K562 (cell line): ENCODE data around the gene PLTP. TPM values are rescaled to one million over a fixed set of nuclear protein-coding genes. Genes with fewer than 3 reads are reported as not detected.

Experiments
- ATAC-seq: fragments of 200-7000 bp; cut with Tn5 transposase; 3 replicates; pipeline ENCODE4 v1.9.1; 2020; ENCODE audit warnings: moderate library complexity
- BruUV-seq: library from RNA; stranded (reverse); fragments of 400-500 nt; replicated peaks from 2 replicates; lab custom pipeline; 2021; lab: Mats Ljungman, UMichigan
- CTCF ChIA-PET: fragments of 300-600 bp; formaldehyde crosslinking; extraction: SDS; loops from one replicate; lab custom pipeline; 2021; ENCODE audit warnings: low intra/inter-chr PET ratio; lab: Yijun Ruan, JAX
- POLR2A ChIA-PET: fragments of 300-600, 350-650 bp; sonication (Branson Sonifier 250); formaldehyde crosslinking; extraction: SDS; loops from one replicate; lab custom pipeline; 2021; ENCODE audit warnings: antibody characterized with exemption, inconsistent platforms; lab: Yijun Ruan, JAX
- DNase-seq, 4 experiments: peaks; one replicate each; pipeline versions ENCODE4 v3.0.0 to v3.0.0-alpha.2; 2011 to 2018; ENCODE audit warnings: low spot score in 3 of 4, mixed read lengths in 3 of 4; ENCODE audit errors: extremely low read depth in 1 of 4
- FAIRE-seq: peaks from 2 replicates; lab custom pipeline; 2011; peaks lifted over from hg19 to GRCh38; lab: Jason Lieb, UNC
- H2AFZ ChIP-seq: 2 replicates; pipeline ENCODE4 v1.6.0; 2011; ENCODE audit warnings: low read depth, low read length, control low read depth, inconsistent platforms
- H3K27ac ChIP-seq: fragments of 200-600 bp; 3 replicates; pipeline ENCODE4 v1.8.0; 2011; ENCODE audit warnings: low read depth, mild to moderate bottlenecking, control low read depth, inconsistent platforms, low read length, moderate library complexity, mixed read lengths; ENCODE audit errors: extremely low read depth
- H3K27me3 ChIP-seq, 2 experiments: fragments of 300-600 bp in 1 of 2; 2 replicates in 1 of 2; 3 replicates in 1 of 2; pipeline versions ENCODE4 v1.6.0 to v1.8.0; 2011; ENCODE audit warnings: inconsistent platforms in 2 of 2, low read length in 2 of 2, mild to moderate bottlenecking in 1 of 2, mixed read lengths in 1 of 2, moderate library complexity in 1 of 2; ENCODE audit not compliant: control insufficient read depth in 2 of 2, insufficient read depth in 2 of 2
- H3K36me3 ChIP-seq: fragments of 300-600 bp; 3 replicates; pipeline ENCODE4 v1.8.0; 2011; ENCODE audit warnings: mild to moderate bottlenecking, low read length, inconsistent platforms; ENCODE audit not compliant: control insufficient read depth, insufficient read depth
- H3K4me1 ChIP-seq, 2 experiments: fragments of 200-600 bp in 1 of 2; replicated peaks in 1 of 2; 2 replicates in 1 of 2; 3 replicates in 1 of 2; pipeline versions ENCODE4 v1.5.1 to v1.8.0; 2011; ENCODE audit warnings: inconsistent platforms in 2 of 2, low read length in 2 of 2, mild to moderate bottlenecking in 1 of 2, mixed read lengths in 1 of 2, moderate library complexity in 1 of 2; ENCODE audit not compliant: control insufficient read depth in 2 of 2, insufficient read depth in 2 of 2
- H3K4me2 ChIP-seq: 2 replicates; pipeline ENCODE4 v1.6.1; 2011; ENCODE audit warnings: low read length, control low read depth, inconsistent platforms, mixed read lengths; ENCODE audit not compliant: insufficient read depth
- H3K4me3 ChIP-seq: fragments of 200-600 bp; sonication (generic), shearing (Covaris generic); 2 replicates; pipeline ENCODE4 v1.5.1; 2016; ENCODE audit warnings: control low read depth, inconsistent platforms
- H3K79me2 ChIP-seq: fragments of 200-600 bp; 3 replicates; pipeline ENCODE4 v1.8.0; 2011; ENCODE audit warnings: low read length, inconsistent platforms; ENCODE audit not compliant: control insufficient read depth, insufficient read depth
- H3K9ac ChIP-seq, 2 experiments: 2 replicates each; pipeline versions ENCODE4 v1.6.0 to v1.6.1; 2011; ENCODE audit warnings: low read depth in 2 of 2, low read length in 2 of 2, control low read depth in 1 of 2, inconsistent platforms in 1 of 2, mild to moderate bottlenecking in 1 of 2, mixed read lengths in 1 of 2; ENCODE audit not compliant: insufficient read depth in 1 of 2
- H3K9me1 ChIP-seq: one replicate; pipeline ENCODE4 v1.6.0; 2011; ENCODE audit warnings: inconsistent platforms, mild to moderate bottlenecking, low read length, moderate library complexity; ENCODE audit not compliant: control insufficient read depth, insufficient read depth
- H3K9me3 ChIP-seq: replicated peaks from 2 replicates; pipeline ENCODE4 v1.5.1; 2011; ENCODE audit warnings: low read depth, low read length, inconsistent platforms; ENCODE audit not compliant: control insufficient read depth, insufficient read depth
- H4K20me1 ChIP-seq: replicated peaks from 2 replicates; pipeline ENCODE4 v1.6.1; 2011; ENCODE audit warnings: low read length, inconsistent platforms, mixed read lengths; ENCODE audit not compliant: control insufficient read depth, insufficient read depth
- CHD1 ChIP-seq: fragments of 200-600 bp; sonication (generic); IDR thresholded peaks from one replicate; pipeline ENCODE4 v1.6.1; 2012; ENCODE audit warnings: mild to moderate bottlenecking, moderate library complexity, low read length, inconsistent platforms
- CTBP1 ChIP-seq: fragments of 450-650 bp; IDR thresholded peaks from 2 replicates; pipeline ENCODE4 v1.6.1; 2016; ENCODE audit warnings: borderline replicate concordance
- ETV1 ChIP-seq: fragments of 450-650 bp; conservative IDR thresholded peaks from 2 replicates; pipeline ENCODE4 v1.6.1; 2016; ENCODE audit warnings: missing genetic modification characterization, control low read depth, low read depth, missing compliant biosample characterization
- GTF2E2 ChIP-seq: fragments of 200-800 bp; sonication (Bioruptor generic); IDR thresholded peaks from 2 replicates; pipeline ENCODE4 v1.6.1; 2016; ENCODE audit warnings: missing genetic modification characterization, missing compliant biosample characterization
- HDAC8 ChIP-seq: fragments of 450-650 bp; IDR thresholded peaks from 2 replicates; pipeline ENCODE4 v1.6.1; 2016; ENCODE audit warnings: mild to moderate bottlenecking, missing genetic modification characterization, moderate library complexity, missing compliant biosample characterization
- HMGN3 ChIP-seq: IDR thresholded peaks from 2 replicates; pipeline ENCODE4 v1.6.1; 2011; ENCODE audit warnings: borderline replicate concordance, low read depth, mild to moderate bottlenecking, mixed read lengths, low read length; ENCODE audit not compliant: insufficient read length; ENCODE audit errors: extremely low read depth
- HNRNPH1 ChIP-seq: fragments of 200-400 bp; formaldehyde crosslinking; optimal IDR thresholded peaks from 2 replicates; pipeline ENCODE3; 2017; ENCODE audit warnings: low read depth, mild to moderate bottlenecking, low read length, moderate library complexity
- NCOA4 ChIP-seq: fragments of 450-650 bp; IDR thresholded peaks from 2 replicates; pipeline ENCODE4 v1.6.1; 2018; ENCODE audit warnings: mild to moderate bottlenecking; ENCODE audit not compliant: partially characterized antibody
- RUNX1 ChIP-seq: sonication (generic); IDR thresholded peaks from 2 replicates; pipeline ENCODE4 v1.6.1; 2016; ENCODE audit warnings: antibody characterized with exemption, low read depth
- STAT5A ChIP-seq: IDR thresholded peaks from 2 replicates; pipeline ENCODE4 v1.6.1; 2012; ENCODE audit warnings: low read length, inconsistent platforms, borderline replicate concordance
- ZNF23 ChIP-seq: fragments of 250-450 bp; sonication (Bioruptor Pico); IDR thresholded peaks from 2 replicates; pipeline ENCODE4 v1.4.0; 2020; ENCODE audit warnings: mild to moderate bottlenecking
- WGBS: fragments of 100-300 bp; shearing (Covaris generic); methylation state at CpG from one replicate; pipeline ENCODE4 v1.1.6; 2016; ENCODE audit warnings: low coverage, mixed read lengths; ENCODE audit not compliant: insufficient coverage; ENCODE audit errors: missing lambda C conversion rate; 5-methylcytosine and 5-hydroxymethylcytosine counted together
- in situ Hi-C: fragments of 300-500 bp; cut with MboI; formaldehyde crosslinking; loops from 4 replicates; pipeline ENCODE4 v1.15.0; 2018; ENCODE audit warnings: inconsistent platforms, mixed read lengths
- intact Hi-C: fragments of 100-400 bp; cut with micrococcal nuclease; formaldehyde crosslinking; loops from 2 replicates; pipeline ENCODE4 v1.14.2; 2022
- polyA plus RNA-seq, 8 experiments: library from polyadenylated mRNA; depleted of rRNA in 4 of 8; stranded (reverse) in 5 of 8; unstranded in 3 of 8; fragments of >200 nt; fragmentation: Nextera tagmentation in 2 of 8; fragmentation: Illumina TruSeq in 1 of 8; extraction: Ambion mirVana in 2 of 8; extraction: Trizol in 1 of 8; gene quantifications; 2 replicates each; pipeline versions ENCODE4 v1.2.1 to v1.2.3, GENCODE V29; 2011 to 2014; ENCODE audit warnings: inconsistent platforms in 1 of 8, missing spikeins in 1 of 8
- total RNA-seq, 7 experiments: library from RNA; depleted of rRNA in 6 of 7; stranded (reverse); fragments of >200 nt in 6 of 7; fragmentation: Illumina TruSeq in 2 of 7; extraction: Trizol in 2 of 7; gene quantifications; 2 replicates each; pipeline versions ENCODE4 v1.2.1 to v1.2.3, GENCODE V29; 2011 to 2021; ENCODE audit warnings: low replicate concordance in 1 of 7
- TF ChIP-seq, protein P1 (sequence below): fragments of 250-450 bp; sonication (Bioruptor Pico); IDR thresholded peaks from 2 replicates; pipeline ENCODE4 v1.5.0; 2020; ENCODE audit warnings: mild to moderate bottlenecking
- TF ChIP-seq, protein P2 (sequence below): IDR thresholded peaks from 2 replicates; pipeline ENCODE4 v1.6.1; 2014; ENCODE audit warnings: antibody characterized with exemption

PLTP gene
- total and polyA plus RNA-seq, 9 of the 15 experiments (the other 6 are each of a cell fraction or from before 2014, with no cell fraction given): 2.8 to 29.3 (median 17.6) TPM

DNA sequence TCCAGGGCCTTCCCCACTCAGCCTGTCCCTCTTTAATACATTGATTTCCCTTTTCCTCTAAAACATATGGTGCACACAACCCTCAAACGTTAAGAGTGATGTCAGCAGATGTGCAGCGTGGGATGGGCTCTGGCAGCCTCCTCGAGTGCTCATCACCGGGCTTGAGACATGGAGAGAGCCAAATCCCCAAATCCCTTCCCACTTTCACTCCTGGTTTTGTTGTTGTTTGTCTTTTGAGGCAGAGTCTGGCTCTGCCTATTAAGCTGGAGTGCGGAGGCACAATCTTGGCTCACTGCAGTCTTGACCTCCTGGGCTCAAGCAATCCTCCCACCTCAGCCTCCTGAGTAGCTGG is 5.8 kb upstream of the PLTP start:
- BruUV-seq: no TSS peak

More for the DNA sequence above, 5.8 kb upstream of the PLTP start:
- H3K4me1 ChIP-seq: peaks cover 9 to 16% of the 10 kb centered on the region in 2 experiments; a peak in 4 of 5 replicates
- intact Hi-C loops (no loop called here), in situ Hi-C loops (no loop called here)
- POLR2A ChIA-PET: interaction anchor here (0.7 to 2.2 kb wide), 4 partner anchors 9 to 27 kb away, joined by 3 to 9 read pairs (median 4); partner anchors contain the start of genes CTSA, NEURL2 and PCIF1
- H3K9ac ChIP-seq: no peak overlapping the region
- CTCF ChIA-PET: no interaction called here
- TF ChIP-seq CTBP1: no peak
- TF ChIP-seq HDAC8 (tag): no peak
- no peak for TF ChIP-seq GTF2E2 (tag)
- no peak for TF ChIP-seq NCOA4
- TF ChIP-seq, protein P1, sequence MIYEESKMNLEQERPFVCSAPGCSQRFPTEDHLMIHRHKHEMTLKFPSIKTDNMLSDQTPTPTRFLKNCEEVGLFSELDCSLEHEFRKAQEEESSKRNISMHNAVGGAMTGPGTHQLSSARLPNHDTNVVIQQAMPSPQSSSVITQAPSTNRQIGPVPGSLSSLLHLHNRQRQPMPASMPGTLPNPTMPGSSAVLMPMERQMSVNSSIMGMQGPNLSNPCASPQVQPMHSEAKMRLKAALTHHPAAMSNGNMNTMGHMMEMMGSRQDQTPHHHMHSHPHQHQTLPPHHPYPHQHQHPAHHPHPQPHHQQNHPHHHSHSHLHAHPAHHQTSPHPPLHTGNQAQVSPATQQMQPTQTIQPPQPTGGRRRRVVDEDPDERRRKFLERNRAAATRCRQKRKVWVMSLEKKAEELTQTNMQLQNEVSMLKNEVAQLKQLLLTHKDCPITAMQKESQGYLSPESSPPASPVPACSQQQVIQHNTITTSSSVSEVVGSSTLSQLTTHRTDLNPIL (CRISPR knock-in tag): no peak
- TF ChIP-seq STAT5A: no peak
- TF ChIP-seq ETV1 (tag): no peak
- TF ChIP-seq HNRNPH1: no peak
- no peak for TF ChIP-seq CHD1
- TF ChIP-seq, protein P2, sequence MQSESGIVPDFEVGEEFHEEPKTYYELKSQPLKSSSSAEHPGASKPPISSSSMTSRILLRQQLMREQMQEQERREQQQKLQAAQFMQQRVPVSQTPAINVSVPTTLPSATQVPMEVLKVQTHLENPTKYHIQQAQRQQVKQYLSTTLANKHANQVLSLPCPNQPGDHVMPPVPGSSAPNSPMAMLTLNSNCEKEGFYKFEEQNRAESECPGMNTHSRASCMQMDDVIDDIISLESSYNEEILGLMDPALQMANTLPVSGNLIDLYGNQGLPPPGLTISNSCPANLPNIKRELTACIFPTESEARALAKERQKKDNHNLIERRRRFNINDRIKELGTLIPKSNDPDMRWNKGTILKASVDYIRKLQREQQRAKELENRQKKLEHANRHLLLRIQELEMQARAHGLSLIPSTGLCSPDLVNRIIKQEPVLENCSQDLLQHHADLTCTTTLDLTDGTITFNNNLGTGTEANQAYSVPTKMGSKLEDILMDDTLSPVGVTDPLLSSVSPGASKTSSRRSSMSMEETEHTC: no peak
- no peak for TF ChIP-seq RUNX1
- TF ChIP-seq ZNF23 (CRISPR knock-in tag): no peak
- no peak for TF ChIP-seq HMGN3
- no peaks in the 10 kb centered on the region for H3K9me3 ChIP-seq
- no peaks in the 10 kb centered on the region for H3K36me3 ChIP-seq
- no peak overlapping the region for H2AFZ ChIP-seq
- H4K20me1 ChIP-seq: 0 out of 2 replicates have a peak, but pooled peaks cover 3% of the 10 kb centered on the region
- FAIRE-seq (no peak), ATAC-seq (no peak), DNase-seq (no peak)
- WGBS: 48% methylated on average over 5 of the region's 5 CpGs
- H3K79me2 ChIP-seq: no peaks in the 10 kb centered on the region
- H3K9me1 ChIP-seq: no peaks in the 10 kb centered on the region
- H3K27me3 ChIP-seq: no peaks in the 10 kb centered on the region
- H3K4me3 ChIP-seq: no peak overlapping the region
- no peak overlapping the region for H3K4me2 ChIP-seq
- no peak overlapping the region for H3K27ac ChIP-seq
